AG09309 (cell line): ENCODE data around the gene ITGA7.
A peak's percentile ranks its signal among the peaks of the same experiment; 100 is the strongest.

Experiments used
- DNase-seq: peaks from one replicate; pipeline ENCODE4 v3.0.0-alpha.2; 2010; ENCODE audit warnings: low read depth
- H3K4me3 ChIP-seq: 2 replicates; pipeline ENCODE4 v1.5.1; 2011; ENCODE audit warnings: mild to moderate bottlenecking, low read depth, low read length, moderate library complexity; ENCODE audit not compliant: control insufficient read depth
- CTCF ChIP-seq: IDR thresholded peaks from 2 replicates; pipeline ENCODE4 v1.5.1; 2011; ENCODE audit warnings: mild to moderate bottlenecking, low read depth, low read length, inconsistent platforms; ENCODE audit not compliant: insufficient read depth, control insufficient read depth; ENCODE audit errors: missing control alignments

ITGA7 gene

GRCh38 chr12:55718624-55719275 is 11.0 kb upstream of the ITGA7 start:
- no peak for TF ChIP-seq CTCF
- no peak for DNase-seq
- H3K4me3 ChIP-seq, result no peak overlapping the region

- no peak for TF ChIP-seq CTCF
- DNase-seq, result no peak
- H3K4me3 ChIP-seq, result no peak overlapping the region
These were observed 10.3 kb upstream of the ITGA7 start for GRCh38 chr12:55718015-55718414.

- H3K4me3 ChIP-seq, result peak overlapping the region; percentile 80
- DNase-seq, result no peak
These were observed 9.6 kb upstream of the ITGA7 start for GRCh38 chr12:55717011-55718007.

GRCh38 chr12:55716582-55716957 is 8.9 kb upstream of the ITGA7 start:
- DNase-seq, result no peak
- no peak for TF ChIP-seq CTCF
- peak overlapping the region; percentile 80 for H3K4me3 ChIP-seq

More at GRCh38 chr12:55717011-55718007, 9.6 kb upstream of the ITGA7 start:
- TF ChIP-seq CTCF, result no peak

- no peak for TF ChIP-seq CTCF
- peak within 1 kb of the TSS; percentile 80 for H3K4me3 ChIP-seq
- peak; percentile 63 for DNase-seq
These were observed 8.3 kb upstream of the ITGA7 start, which contains the start of gene BLOC1S1 for GRCh38 chr12:55715833-55716581. Gene BLOC1S1 (plus strand): TSS chr12:55716046. CDS start chr12:55716052, 6 bp downstream.

GRCh38 chr12:55715169-55715764 is 7.6 kb upstream of the ITGA7 start:
- no peak for DNase-seq
- no peak for TF ChIP-seq CTCF
- peak overlapping the region; percentile 80 for H3K4me3 ChIP-seq
